Subcutaneous adipose tissue (tissue), 4 donors: ENCODE results near the gene SUCLG1. TPM values are rescaled to one million over a fixed set of nuclear protein-coding genes. Genes with fewer than 3 reads are reported as not detected.

Experiments used
- total RNA-seq, 4 donors: library from RNA; depleted of rRNA; stranded (reverse); fragments of >200 nt; gene quantifications; one replicate each; pipeline ENCODE4 v1.1.0, GENCODE V29; 2016
- TF ChIP-seq, protein P1 (sequence below): fragments of 450-650 bp; IDR thresholded peaks from one replicate; pipeline ENCODE4 v1.5.1; 2016; ENCODE audit warnings: low read depth, mild to moderate bottlenecking, control low read depth, antibody characterized with exemption, moderate library complexity

SUCLG1 gene
- total RNA-seq, 4 donors from 2014 or later: 83.8 to 284 (median 129) TPM

GRCh38 chr2:84492571-84492970 is 33.5 kb upstream of the SUCLG1 start:
- TF ChIP-seq, protein P1, sequence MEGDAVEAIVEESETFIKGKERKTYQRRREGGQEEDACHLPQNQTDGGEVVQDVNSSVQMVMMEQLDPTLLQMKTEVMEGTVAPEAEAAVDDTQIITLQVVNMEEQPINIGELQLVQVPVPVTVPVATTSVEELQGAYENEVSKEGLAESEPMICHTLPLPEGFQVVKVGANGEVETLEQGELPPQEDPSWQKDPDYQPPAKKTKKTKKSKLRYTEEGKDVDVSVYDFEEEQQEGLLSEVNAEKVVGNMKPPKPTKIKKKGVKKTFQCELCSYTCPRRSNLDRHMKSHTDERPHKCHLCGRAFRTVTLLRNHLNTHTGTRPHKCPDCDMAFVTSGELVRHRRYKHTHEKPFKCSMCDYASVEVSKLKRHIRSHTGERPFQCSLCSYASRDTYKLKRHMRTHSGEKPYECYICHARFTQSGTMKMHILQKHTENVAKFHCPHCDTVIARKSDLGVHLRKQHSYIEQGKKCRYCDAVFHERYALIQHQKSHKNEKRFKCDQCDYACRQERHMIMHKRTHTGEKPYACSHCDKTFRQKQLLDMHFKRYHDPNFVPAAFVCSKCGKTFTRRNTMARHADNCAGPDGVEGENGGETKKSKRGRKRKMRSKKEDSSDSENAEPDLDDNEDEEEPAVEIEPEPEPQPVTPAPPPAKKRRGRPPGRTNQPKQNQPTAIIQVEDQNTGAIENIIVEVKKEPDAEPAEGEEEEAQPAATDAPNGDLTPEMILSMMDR: no peak

DNA sequence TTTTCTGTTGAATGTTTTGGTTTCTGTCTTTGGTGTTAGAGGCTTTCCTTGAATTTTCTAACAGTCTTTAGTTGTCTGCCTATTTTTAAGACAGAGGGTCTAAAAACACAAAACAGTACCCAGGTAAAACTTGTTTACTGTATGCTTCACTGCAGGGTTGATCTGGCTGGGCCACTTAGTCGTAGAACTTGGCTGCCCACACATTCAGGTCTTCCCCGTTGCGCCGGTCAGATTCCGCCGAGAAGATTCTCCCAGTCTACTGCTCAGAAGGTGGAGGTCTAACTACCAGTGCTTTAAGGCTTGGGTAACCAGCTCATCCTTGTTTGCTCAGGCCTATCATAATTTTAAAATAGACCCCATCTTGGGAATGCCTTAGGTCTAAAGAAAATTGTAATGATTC is 32.7 kb upstream of the SUCLG1 start:
- TF ChIP-seq, protein P1: no peak

- TF ChIP-seq, protein P1: no peak
These were observed 32.2 kb upstream of the SUCLG1 start for GRCh38 chr2:84491256-84491655.

- TF ChIP-seq, protein P1: no peak
These were observed 28.4 kb upstream of the SUCLG1 start for GRCh38 chr2:84487298-84487996.

- TF ChIP-seq, protein P1: no peak
These were observed 27.5 kb upstream of the SUCLG1 start for GRCh38 chr2:84486441-84487115.

DNA sequence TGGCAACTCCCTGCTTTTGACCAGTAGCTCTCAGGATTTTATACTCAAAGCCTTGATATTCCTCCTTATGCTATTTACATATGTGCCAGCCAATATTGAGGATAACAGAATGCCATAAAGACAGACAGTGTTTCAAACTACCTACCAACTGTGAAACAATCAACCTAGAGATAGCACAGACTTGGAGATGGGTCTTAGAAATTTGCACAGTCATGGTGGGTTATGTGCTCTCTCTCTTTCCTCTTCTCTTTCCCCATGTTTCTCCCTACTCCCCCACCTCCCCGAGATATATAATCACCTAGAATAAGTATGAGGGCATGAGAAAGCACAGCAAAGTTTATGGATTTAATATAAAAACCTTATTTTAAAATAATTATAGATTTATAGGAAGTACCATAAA is 24.2 kb upstream of the SUCLG1 start:
- TF ChIP-seq, protein P1: no peak

- TF ChIP-seq, protein P1: no peak
These were observed 23.5 kb upstream of the SUCLG1 start for GRCh38 chr2:84482603-84483002.
